GM19463 (cell line): ENCODE data around the gene WNT8A.

Experiments
- ATAC-seq: cut with Tn5 transposase; IDR thresholded peaks from one replicate; pipeline ENCODE4 v1.9.1; 2021; ENCODE audit warnings: mild to moderate bottlenecking, moderate library complexity; ENCODE audit not compliant: unreplicated experiment

WNT8A gene

GRCh38 chr5:138082033-138082432 is 1.8 kb upstream of the WNT8A start:
- ATAC-seq = no peak

- no peak for ATAC-seq
These were observed 7.9 kb downstream of the WNT8A start for GRCh38 chr5:138091685-138092084.

- ATAC-seq = no peak
These were observed 8.5 kb downstream of the WNT8A start for GRCh38 chr5:138092301-138092700.

- ATAC-seq = no peak
These were observed 9.2 kb downstream of the WNT8A start for GRCh38 chr5:138093036-138093435.

- no peak for ATAC-seq
These were observed 11.5 kb downstream of the WNT8A start for GRCh38 chr5:138095100-138095907.

GRCh38 chr5:138096363-138096762 is 12.5 kb downstream of the WNT8A start:
- no peak for ATAC-seq

GRCh38 chr5:138096997-138097828 is 13.4 kb downstream of the WNT8A start:
- no peak for ATAC-seq

- no peak for ATAC-seq
These were observed 18.9 kb downstream of the WNT8A start for GRCh38 chr5:138102454-138103318.

GRCh38 chr5:138103319-138103637 is 19.4 kb downstream of the WNT8A start:
- ATAC-seq = no peak

- no peak for ATAC-seq
These were observed 21.9 kb downstream of the WNT8A start for GRCh38 chr5:138105709-138106108.

- ATAC-seq = no peak
These were observed 23.4 kb downstream of the WNT8A start for GRCh38 chr5:138107213-138107612.

- no peak for ATAC-seq
These were observed 25.8 kb downstream of the WNT8A start for GRCh38 chr5:138109463-138110265.

GRCh38 chr5:138110266-138110963 is 26.6 kb downstream of the WNT8A start:
- no peak for ATAC-seq

- no peak for ATAC-seq
These were observed 27.3 kb downstream of the WNT8A start for GRCh38 chr5:138111181-138111580.

- no peak for ATAC-seq
These were observed 28.1 kb downstream of the WNT8A start for GRCh38 chr5:138111937-138112336.

GRCh38 chr5:138115254-138115653 is 31.4 kb downstream of the WNT8A start:
- no peak for ATAC-seq

GRCh38 chr5:138128334-138128733 is 44.5 kb downstream of the WNT8A start:
- no peak for ATAC-seq

- ATAC-seq = no peak
These were observed 45.5 kb downstream of the WNT8A start for GRCh38 chr5:138129347-138129746.

- ATAC-seq = no peak
These were observed 48.7 kb downstream of the WNT8A start for GRCh38 chr5:138132543-138132942.
